HG03060 (cell line): Measurements from ENCODE around the gene KLHL29.

Experiments used
- ATAC-seq: cut with Tn5 transposase; IDR thresholded peaks from one replicate; pipeline ENCODE4 v1.9.1; 2021; ENCODE audit warnings: low read depth, moderate number of reproducible peaks; ENCODE audit not compliant: unreplicated experiment

Gene KLHL29

GRCh38 chr2:23696752-23697045 lies 311.7 kb downstream of the KLHL29 start:
- ATAC-seq = no peak

GRCh38 chr2:23697256-23698075 lies 312.5 kb downstream of the KLHL29 start:
- no peak for ATAC-seq

DNA sequence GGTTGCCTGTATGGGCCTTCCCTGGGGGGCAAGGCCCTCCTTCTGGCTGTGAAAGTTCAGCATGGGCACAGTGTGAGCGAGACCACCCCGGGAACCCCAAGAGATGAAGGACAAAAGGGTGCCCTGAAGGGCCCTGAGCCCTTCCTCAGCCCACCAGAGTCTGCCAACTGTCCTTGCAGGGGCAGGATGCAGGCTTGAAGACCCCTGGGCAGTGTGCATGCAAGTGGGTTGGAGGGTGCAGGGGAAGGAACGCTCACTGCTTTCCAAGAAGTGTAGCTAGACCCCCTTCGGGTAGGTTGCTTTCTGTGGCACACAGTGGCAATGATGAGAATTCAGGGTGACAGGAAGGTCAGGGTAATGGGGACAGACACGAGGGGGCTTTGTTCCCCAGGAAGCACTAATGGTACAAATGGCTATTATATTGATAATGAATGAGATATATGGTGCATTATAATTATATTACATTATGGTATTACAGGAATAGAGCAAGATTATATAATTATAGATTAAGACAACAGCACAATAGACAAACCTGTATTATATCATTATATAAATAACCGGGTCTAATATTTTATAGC lies 313.2 kb downstream of the KLHL29 start:
- no peak for ATAC-seq

DNA sequence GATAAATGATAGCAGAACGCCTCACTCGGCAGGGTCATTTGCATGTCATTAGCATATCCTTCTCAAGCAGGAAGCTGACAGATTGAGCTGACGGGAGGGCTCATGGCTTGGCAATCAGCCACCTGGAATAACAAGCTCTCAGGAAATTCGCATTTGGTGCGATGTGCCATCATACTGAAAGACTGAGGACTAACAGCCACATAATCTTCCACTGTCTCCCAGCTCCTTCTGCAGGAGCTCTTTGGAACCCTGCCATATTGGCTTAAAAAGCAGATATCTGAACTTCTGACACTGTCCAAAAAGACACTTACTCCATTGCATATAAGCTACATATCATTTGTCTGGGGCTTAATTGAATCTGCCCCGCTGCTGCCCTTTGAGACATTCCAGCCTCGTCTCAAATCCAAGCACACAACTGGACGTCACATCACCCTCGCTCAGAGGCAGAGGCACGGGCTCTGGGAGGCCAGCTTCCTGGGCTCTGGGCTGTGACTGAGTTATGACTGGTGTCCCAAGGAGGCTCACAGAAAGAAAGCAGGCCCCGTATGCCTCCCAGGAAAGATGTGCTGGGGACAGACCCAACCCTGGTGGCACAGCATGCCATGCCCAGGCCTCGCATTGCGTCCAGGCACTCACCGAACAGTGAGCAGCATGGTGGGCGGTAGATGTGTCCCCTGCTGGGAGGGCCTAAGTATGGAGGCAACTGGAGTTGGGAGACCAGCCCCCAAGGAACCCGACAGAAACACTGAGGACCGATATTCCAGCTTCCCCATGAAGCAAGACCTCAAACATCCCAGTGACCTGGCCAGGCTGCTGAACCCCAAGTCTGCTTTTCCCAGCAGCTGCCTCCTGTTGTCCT lies 314.0 kb downstream of the KLHL29 start:
- ATAC-seq = no peak

GRCh38 chr2:23699580-23699925 lies 314.6 kb downstream of the KLHL29 start:
- no peak for ATAC-seq

GRCh38 chr2:23700627-23701026 lies 315.6 kb downstream of the KLHL29 start:
- ATAC-seq = no peak

- no peak for ATAC-seq
These were observed 318.1 kb downstream of the KLHL29 start for GRCh38 chr2:23703037-23703582.

- ATAC-seq = no peak
These were observed 318.8 kb downstream of the KLHL29 start for GRCh38 chr2:23703583-23704385.

DNA sequence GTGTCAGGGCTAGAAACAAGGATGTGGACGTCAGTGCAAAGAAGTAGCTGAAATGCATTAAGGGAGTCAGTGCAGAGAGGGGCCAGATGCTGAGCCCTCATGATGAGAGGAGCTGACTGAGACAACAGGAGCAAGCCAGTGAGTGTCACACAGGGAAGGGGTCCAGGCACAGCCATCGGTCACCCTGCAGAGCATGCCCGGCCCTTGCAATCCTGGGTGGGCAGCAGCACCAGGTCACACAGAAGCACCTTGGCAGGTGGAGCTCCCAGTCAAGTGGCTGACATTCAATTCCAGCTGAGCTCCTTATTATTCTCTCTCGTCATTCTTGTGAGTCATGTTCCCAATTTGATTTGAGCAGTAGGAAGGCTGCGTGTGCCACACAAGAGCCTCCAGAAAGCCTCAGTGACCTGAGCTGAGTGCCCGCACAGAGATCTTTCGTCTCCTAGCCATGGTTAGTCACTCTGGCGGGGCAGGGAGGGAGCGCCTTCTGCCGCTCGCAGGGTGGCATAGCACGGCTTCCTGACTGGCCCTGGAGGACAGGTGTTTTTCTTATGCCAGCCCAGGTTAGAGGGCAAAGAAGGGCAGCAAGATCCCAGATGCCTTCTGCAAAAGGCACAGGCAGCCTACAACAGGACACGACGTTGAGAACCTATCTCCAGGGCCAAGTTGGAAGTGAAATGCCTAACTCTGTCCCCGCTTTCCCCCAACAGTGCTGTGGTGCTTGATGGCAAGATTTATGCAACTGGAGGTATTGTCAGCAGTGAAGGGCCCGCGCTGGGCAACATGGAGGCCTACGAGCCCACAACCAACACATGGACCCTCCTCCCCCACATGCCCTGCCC lies 321.0 kb downstream of the KLHL29 start:
- ATAC-seq = no peak

DNA sequence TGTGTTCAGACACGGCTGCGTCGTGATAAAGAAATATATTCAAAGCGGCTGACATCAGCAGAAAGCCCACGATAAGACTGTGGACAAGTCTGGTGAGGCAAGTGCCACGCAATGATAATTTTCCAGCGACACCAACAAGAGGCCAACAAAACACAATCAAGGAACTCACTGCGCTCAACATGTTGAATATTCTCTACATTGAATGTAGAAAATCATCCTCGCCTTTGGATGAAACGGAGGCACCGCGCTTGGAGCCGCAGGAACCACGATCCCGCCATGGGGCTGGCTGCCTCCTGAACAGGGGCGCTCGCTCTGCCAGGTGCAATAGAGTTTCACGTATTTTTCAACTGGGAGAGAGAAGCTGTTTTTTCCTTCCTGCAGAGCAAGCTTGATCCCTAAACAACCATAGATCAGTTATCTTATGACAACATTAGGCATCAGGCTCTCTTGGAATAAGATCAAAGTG lies 321.7 kb downstream of the KLHL29 start:
- no peak for ATAC-seq

DNA sequence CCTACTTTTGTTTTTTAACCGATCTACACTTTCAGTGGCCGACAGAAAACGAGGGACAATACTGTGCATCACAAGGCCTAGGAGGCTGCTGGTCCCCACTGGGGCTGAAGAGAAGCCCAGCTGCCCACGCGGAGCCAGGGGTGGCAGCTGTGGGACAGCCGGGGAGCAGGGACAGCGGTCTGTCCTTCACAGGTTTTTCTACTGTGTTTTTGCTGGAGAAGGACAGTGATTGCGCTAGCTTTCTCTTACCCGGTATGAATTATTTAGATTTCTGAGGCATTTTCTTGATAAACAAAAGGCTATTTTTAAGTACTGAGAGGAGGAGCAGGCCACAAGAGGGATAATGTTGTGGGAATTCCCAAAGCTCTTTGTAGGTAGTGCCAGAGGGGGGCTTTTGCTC lies 322.1 kb downstream of the KLHL29 start:
- no peak for ATAC-seq

- no peak for ATAC-seq
These were observed 323.8 kb downstream of the KLHL29 start for GRCh38 chr2:23708771-23709170.

GRCh38 chr2:23709311-23709710 lies 324.3 kb downstream of the KLHL29 start:
- ATAC-seq = no peak

GRCh38 chr2:23711979-23712755 lies 327.2 kb downstream of the KLHL29 start:
- no peak for ATAC-seq

GRCh38 chr2:23712756-23713151 lies 327.8 kb downstream of the KLHL29 start:
- ATAC-seq = no peak

DNA sequence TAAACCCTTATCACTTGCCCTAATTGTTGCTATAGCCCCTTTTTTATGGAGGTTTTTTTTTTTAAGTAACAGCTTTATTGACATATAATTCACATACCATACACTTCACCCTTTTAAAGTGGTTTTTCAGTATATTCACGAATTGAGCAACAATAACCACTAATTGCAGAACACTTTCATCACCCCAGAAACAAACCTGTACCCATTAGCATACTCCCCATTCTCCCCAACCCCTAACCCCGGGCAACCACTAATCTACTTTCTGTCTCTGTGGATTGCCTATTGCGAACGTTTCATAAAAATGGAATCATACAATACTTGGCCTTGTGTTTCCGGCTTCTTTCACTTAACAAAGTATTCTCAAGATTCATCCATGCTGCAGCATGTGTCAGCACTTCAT lies 328.4 kb downstream of the KLHL29 start:
- no peak for ATAC-seq

DNA sequence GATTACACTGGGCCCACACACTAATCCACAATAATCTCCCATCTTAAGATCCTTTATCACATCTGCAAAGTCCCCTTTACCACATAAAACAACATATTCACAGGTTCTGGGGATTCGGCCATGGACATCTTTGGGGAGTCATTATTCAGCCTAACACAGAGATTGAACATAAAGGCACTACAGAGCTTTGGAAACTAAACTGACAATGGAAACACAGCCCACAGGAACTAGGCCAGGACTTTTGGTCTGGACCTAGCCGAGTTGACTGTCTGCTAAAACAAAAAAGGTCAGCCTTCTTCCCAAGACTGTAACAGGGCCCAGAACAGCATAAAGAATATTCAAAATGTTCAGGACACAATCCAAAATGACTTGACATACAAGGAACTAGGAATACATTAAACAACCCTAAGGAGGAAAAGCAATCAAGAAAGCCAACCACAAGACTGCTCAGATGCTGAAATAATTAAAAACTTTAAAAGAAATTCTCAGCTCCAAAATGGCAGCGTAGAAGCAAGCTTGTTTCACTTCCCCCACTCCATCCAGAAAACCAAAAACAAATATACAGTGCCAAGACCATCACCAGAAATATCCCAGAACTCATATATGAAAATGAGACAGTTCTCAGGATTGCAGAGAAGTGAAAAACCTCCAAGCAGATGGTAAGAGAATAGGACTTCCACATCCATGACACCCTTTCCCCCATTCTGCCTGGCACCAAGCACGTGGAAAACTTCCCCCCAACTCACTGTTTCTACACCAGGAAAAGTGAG lies 334.1 kb downstream of the KLHL29 start:
- ATAC-seq = no peak

GRCh38 chr2:23719716-23720115 lies 334.7 kb downstream of the KLHL29 start:
- ATAC-seq = no peak
